HCT116 (cell line): ENCODE measurements around the gene MRFAP1L1. TPM values are rescaled to one million over a fixed set of nuclear protein-coding genes. Genes with fewer than 3 reads are reported as not detected.

Experiments
- ATAC-seq: fragments of 200-7000 bp; cut with Tn5 transposase; 2 replicates; pipeline ENCODE4 v1.9.1; 2020; ENCODE audit warnings: mild to moderate bottlenecking, moderate library complexity
- BruUV-seq: library from RNA; stranded (reverse); fragments of 400-500 nt; replicated peaks from 2 replicates; lab custom pipeline; 2021; lab: Mats Ljungman, UMichigan
- CTCF ChIA-PET: fragments of 300-600 bp; sonication (Branson Sonifier 250); formaldehyde crosslinking; loops from one replicate; lab custom pipeline; 2021; ENCODE audit warnings: antibody characterized with exemption; lab: Charles Lee
- POLR2A ChIA-PET: fragments of 300-600, 350-600 bp; sonication (Branson Sonifier 250); formaldehyde crosslinking; loops from one replicate; lab custom pipeline; 2021; ENCODE audit warnings: antibody characterized with exemption; lab: Charles Lee
- RAD21 ChIA-PET, 2 experiments: fragments of 300-600 bp; sonication (Branson Sonifier 250); formaldehyde crosslinking; loops; one replicate each; lab custom pipeline; 2023; ENCODE audit warnings: low total read pairs in 2 of 2; ENCODE audit not compliant: uncharacterized antibody in 2 of 2, unreplicated experiment in 2 of 2, low non-redundant PET in 1 of 2; lab: Charles Lee
- DNase-seq: peaks from one replicate; pipeline ENCODE4 v3.0.0-alpha.2; 2010; ENCODE audit warnings: low read depth, low spot score
- H2AFZ ChIP-seq: fragments of 200-600 bp; shearing (Covaris generic), sonication (generic); 2 replicates; pipeline ENCODE4 v1.6.1; 2017; ENCODE audit warnings: low read depth, mixed run types, mixed read lengths, antibody characterized with exemption, low read length; ENCODE audit not compliant: poor library complexity, severe bottlenecking
- H3K27ac ChIP-seq: 2 replicates; pipeline ENCODE4 v1.5.1; 2012; ENCODE audit warnings: low read depth, low read length
- H3K27me3 ChIP-seq: fragments of 200-600 bp; sonication (generic); 2 replicates; pipeline ENCODE4 v1.6.1; 2016; ENCODE audit warnings: mixed run types, low read length, mixed read lengths; ENCODE audit not compliant: insufficient read depth
- H3K36me3 ChIP-seq, 2 experiments: fragments of 200-500 bp in 1 of 2; fragments of 200-600 bp in 1 of 2; sonication (Bioruptor generic) in 1 of 2; sonication (generic) in 1 of 2; 2 replicates each; pipeline versions ENCODE4 v1.5.1 to v1.6.1; 2014 to 2016; ENCODE audit warnings: low read length in 2 of 2, inconsistent platforms in 1 of 2, mixed read lengths in 1 of 2, mixed run types in 1 of 2; ENCODE audit not compliant: insufficient read depth in 2 of 2, control insufficient read depth in 1 of 2
- H3K4me1 ChIP-seq, 2 experiments: fragments of 200-600 bp in 1 of 2; sonication (generic) in 1 of 2; 2 replicates each; pipeline versions ENCODE4 v1.5.1 to v1.6.1; 2012 to 2017; ENCODE audit warnings: low read length in 2 of 2, inconsistent platforms in 1 of 2, mild to moderate bottlenecking in 1 of 2, mixed read lengths in 1 of 2, mixed run types in 1 of 2, moderate library complexity in 1 of 2; ENCODE audit not compliant: insufficient read depth in 2 of 2, control insufficient read depth in 1 of 2
- H3K4me2 ChIP-seq: fragments of 200-600 bp; sonication (generic); 2 replicates; pipeline ENCODE4 v1.6.1; 2017; ENCODE audit warnings: mixed run types, low read length, mixed read lengths
- H3K4me3 ChIP-seq, 2 experiments: fragments of 200-600 bp in 1 of 2; sonication (generic) in 1 of 2; replicated peaks in 1 of 2; 2 replicates each; pipeline ENCODE4 v1.5.1; 2011 to 2016; ENCODE audit warnings: low read length in 2 of 2, control low read depth in 1 of 2, low read depth in 1 of 2, mild to moderate bottlenecking in 1 of 2, mixed read lengths in 1 of 2, mixed run types in 1 of 2
- H3K79me2 ChIP-seq: fragments of 200-600 bp; sonication (generic); 2 replicates; pipeline ENCODE4 v1.6.1; 2017; ENCODE audit warnings: mild to moderate bottlenecking, mixed run types, low read length, moderate library complexity, mixed read lengths; ENCODE audit not compliant: insufficient read depth
- H3K9ac ChIP-seq: fragments of 200-600 bp; sonication (generic); 2 replicates; pipeline ENCODE4 v1.6.1; 2016; ENCODE audit warnings: low read length, mixed read lengths
- H3K9me2 ChIP-seq: fragments of 200-600 bp; sonication (generic), shearing (Covaris generic); 2 replicates; pipeline ENCODE4 v1.6.1; 2017; ENCODE audit warnings: mixed run types, mild to moderate bottlenecking, moderate library complexity; ENCODE audit not compliant: insufficient read depth
- H3K9me3 ChIP-seq, 2 experiments: fragments of 200-500 bp in 1 of 2; fragments of 200-600 bp in 1 of 2; sonication (Bioruptor generic) in 1 of 2; sonication (generic) in 1 of 2; 2 replicates each; pipeline ENCODE4 v1.6.1; 2014 to 2017; ENCODE audit warnings: low read length in 2 of 2, mixed read lengths in 2 of 2, inconsistent platforms in 1 of 2, low read depth in 1 of 2, mild to moderate bottlenecking in 1 of 2, mixed run types in 1 of 2, moderate library complexity in 1 of 2; ENCODE audit not compliant: control insufficient read depth in 1 of 2, insufficient read depth in 1 of 2
- H4K20me1 ChIP-seq: fragments of 200-600 bp; sonication (generic), shearing (Covaris generic); 2 replicates; pipeline ENCODE4 v1.6.1; 2017; ENCODE audit warnings: mixed run types, mild to moderate bottlenecking, moderate library complexity; ENCODE audit not compliant: insufficient read depth
- EGR1 ChIP-seq: IDR thresholded peaks from 2 replicates; pipeline ENCODE4 v1.6.1; 2012; ENCODE audit warnings: low read depth
- FOSL1 ChIP-seq: IDR thresholded peaks from 2 replicates; pipeline ENCODE4 v1.6.1; 2012; ENCODE audit warnings: low read depth
- MAX ChIP-seq: IDR thresholded peaks from 2 replicates; pipeline ENCODE4 v1.6.1; 2012
- POLR2A ChIP-seq: IDR thresholded peaks from 2 replicates; pipeline ENCODE4 v1.7.0; 2011; ENCODE audit warnings: borderline replicate concordance; ENCODE audit not compliant: insufficient read depth, insufficient read length; ENCODE audit errors: extremely low read depth
- POLR2AphosphoS5 ChIP-seq: IDR thresholded peaks from 2 replicates; pipeline ENCODE4 v1.6.1; 2011; ENCODE audit warnings: mild to moderate bottlenecking, low read depth, low read length, moderate library complexity
- REST ChIP-seq: IDR thresholded peaks from 2 replicates; pipeline ENCODE4 v1.6.1; 2012; ENCODE audit warnings: low read depth
- SIN3A ChIP-seq: IDR thresholded peaks from 2 replicates; pipeline ENCODE4 v1.6.1; 2012; ENCODE audit warnings: low read depth
- SP1 ChIP-seq: IDR thresholded peaks from 2 replicates; pipeline ENCODE4 v1.6.1; 2012; ENCODE audit warnings: low read depth
- TCF7L2 ChIP-seq: IDR thresholded peaks from 2 replicates; pipeline ENCODE4 v1.7.0; 2011; ENCODE audit warnings: borderline replicate concordance, inconsistent platforms; ENCODE audit not compliant: insufficient read depth, insufficient read length; ENCODE audit errors: extremely low read depth
- ZFX ChIP-seq: fragments of 450-650 bp; IDR thresholded peaks from 2 replicates; pipeline ENCODE4 v1.6.1; 2017
- intact Hi-C: fragments of 100-400 bp; cut with micrococcal nuclease; formaldehyde crosslinking; loops from 2 replicates; pipeline ENCODE4 v1.10.0; 2022
- total RNA-seq: library from RNA; stranded (reverse); gene quantifications from one replicate; pipeline ENCODE4 v1.2.1, GENCODE V29; 2021; ENCODE audit not compliant: unreplicated experiment

MRFAP1L1 gene
- total RNA-seq, 1 experiment from 2014 or later: 43.0 TPM

- peak within 1 kb of the TSS; percentile 93 for H3K27ac ChIP-seq
- no peaks in the 10 kb centered on the region for H3K9me2 ChIP-seq
- no peaks in the 10 kb centered on the region for H3K9me3 ChIP-seq
- H2AFZ ChIP-seq: peak within 1 kb of the TSS; percentile 100
- H3K4me3 ChIP-seq: peak within 1 kb of the TSS; percentile 79 to 83
- peaks cover 4 to 20% of the 10 kb centered on the region in 2 experiments; a peak in 3 of 4 replicates for H3K4me1 ChIP-seq
- H4K20me1 ChIP-seq: no peaks in the 10 kb centered on the region
- peaks cover 14% of the 10 kb centered on the region for H3K79me2 ChIP-seq
- peak; percentile 76 for TF ChIP-seq MAX
- peak; percentile 32 for TF ChIP-seq POLR2A
- TF ChIP-seq TCF7L2: no peak
- no peak for TF ChIP-seq REST
- peak; percentile 91 for TF ChIP-seq POLR2AphosphoS5
- peak; percentile 69; the same call in 1 of the 2 replicates for TF ChIP-seq EGR1
- TF ChIP-seq SIN3A: 0 out of 2 replicates have a peak, but pooled peaks have one; percentile 18
- TF ChIP-seq ZFX: peak; percentile 96
- TF ChIP-seq SP1: 0 out of 2 replicates have a peak, but pooled peaks have one; percentile 22
- no peak for TF ChIP-seq FOSL1
- TF ChIP-seq, all 23 proteins: peak for 7
- H3K9ac ChIP-seq: peak within 1 kb of the TSS; percentile 76
- BruUV-seq: no TSS peak
- RAD21 ChIA-PET: no interaction called here
- POLR2A ChIA-PET: interaction anchor here (0.9 kb wide), 1 partner anchor 42 kb away, joined by 4 read pairs; no protein-coding TSS in a partner anchor
- no peaks in the 10 kb centered on the region for H3K36me3 ChIP-seq
- ATAC-seq: peak; percentile 82
- H3K27me3 ChIP-seq: no peaks in the 10 kb centered on the region
- intact Hi-C loops: no loop called here
- peak; percentile 81 for DNase-seq
- H3K4me2 ChIP-seq: peak within 1 kb of the TSS; percentile 92
- CTCF ChIA-PET: interaction anchor here (4.9 kb wide), 1 partner anchor 157 kb away, joined by 92 read pairs; no protein-coding TSS in a partner anchor
Observed at GRCh38 chr4:6716018-6716911, 6.6 kb upstream of the MRFAP1L1 start, which contains the start of gene BLOC1S4. Gene BLOC1S4 (plus strand): TSS chr4:6716174. CDS start chr4:6716210, 36 bp downstream.
